ENCODE data around the gene IRGC.

Gene IRGC

GRCh38 chr19:43691755-43692154 is 24.1 kb upstream of the IRGC start:
- no peak for DNase-seq

GRCh38 chr19:43692385-43692784 is 23.5 kb upstream of the IRGC start:
- DNase-seq = no peak

GRCh38 chr19:43692877-43693276 is 23.0 kb upstream of the IRGC start:
- DNase-seq = no peak

GRCh38 chr19:43694553-43694952 is 21.3 kb upstream of the IRGC start:
- DNase-seq = no peak

- DNase-seq = no peak
Observed at GRCh38 chr19:43695985-43696704, 19.7 kb upstream of the IRGC start.

- DNase-seq = no peak
Observed at GRCh38 chr19:43697295-43697694, 18.6 kb upstream of the IRGC start.

GRCh38 chr19:43699506-43700394 is 16.1 kb upstream of the IRGC start:
- no peak for DNase-seq

- DNase-seq = peak; percentile 4
Observed at GRCh38 chr19:43700395-43701000, 15.4 kb upstream of the IRGC start.

- DNase-seq = no peak
Observed at GRCh38 chr19:43704002-43704705, 11.7 kb upstream of the IRGC start.

- DNase-seq = no peak
Observed at GRCh38 chr19:43705729-43706128, 10.1 kb upstream of the IRGC start.

- DNase-seq = no peak
Observed at GRCh38 chr19:43707158-43707712, 8.6 kb upstream of the IRGC start.

GRCh38 chr19:43708716-43709115 is 7.2 kb upstream of the IRGC start:
- DNase-seq = no peak

GRCh38 chr19:43711751-43712355 is 4.0 kb upstream of the IRGC start:
- no peak for DNase-seq

- no peak for DNase-seq
Observed at GRCh38 chr19:43713208-43713607, 2.7 kb upstream of the IRGC start.

- DNase-seq = no peak
Observed at GRCh38 chr19:43718627-43719377, 2.9 kb downstream of the IRGC start.

GRCh38 chr19:43719378-43719868 is 3.5 kb downstream of the IRGC start:
- DNase-seq = no peak

- DNase-seq = no peak
Observed at GRCh38 chr19:43719918-43720317, 4.0 kb downstream of the IRGC start.

GRCh38 chr19:43720936-43721335 is 5.1 kb downstream of the IRGC start:
- DNase-seq = no peak

- DNase-seq = no peak
Observed at GRCh38 chr19:43721469-43722048, 5.7 kb downstream of the IRGC start.

GRCh38 chr19:43723588-43723987 is 7.7 kb downstream of the IRGC start:
- no peak for DNase-seq

GRCh38 chr19:43724896-43725295 is 9.0 kb downstream of the IRGC start:
- DNase-seq = no peak

All from activated naive CD4-positive, alpha-beta T cell treated with Interleukin-2 at 50 U/mL for 16 hours (primary cell).